Epithelial cell of prostate (primary cell): ENCODE data around the gene DRG1.
"Not testable (repeated sequence)": the region's sequence is repeated elsewhere in the genome, so short reads cannot be mapped to it uniquely, and the experiment has no call there.

Source experiments
- DNase-seq: peaks from one replicate; pipeline ENCODE4 v3.0.0-alpha.2; 2011; ENCODE audit warnings: low read depth, low spot score
- H3K27ac ChIP-seq: fragments of 450-650 bp; 2 replicates; pipeline ENCODE4 v1.5.1; 2017; ENCODE audit warnings: mild to moderate bottlenecking

The DRG1 gene, protein sequence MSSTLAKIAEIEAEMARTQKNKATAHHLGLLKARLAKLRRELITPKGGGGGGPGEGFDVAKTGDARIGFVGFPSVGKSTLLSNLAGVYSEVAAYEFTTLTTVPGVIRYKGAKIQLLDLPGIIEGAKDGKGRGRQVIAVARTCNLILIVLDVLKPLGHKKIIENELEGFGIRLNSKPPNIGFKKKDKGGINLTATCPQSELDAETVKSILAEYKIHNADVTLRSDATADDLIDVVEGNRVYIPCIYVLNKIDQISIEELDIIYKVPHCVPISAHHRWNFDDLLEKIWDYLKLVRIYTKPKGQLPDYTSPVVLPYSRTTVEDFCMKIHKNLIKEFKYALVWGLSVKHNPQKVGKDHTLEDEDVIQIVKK

DNA sequence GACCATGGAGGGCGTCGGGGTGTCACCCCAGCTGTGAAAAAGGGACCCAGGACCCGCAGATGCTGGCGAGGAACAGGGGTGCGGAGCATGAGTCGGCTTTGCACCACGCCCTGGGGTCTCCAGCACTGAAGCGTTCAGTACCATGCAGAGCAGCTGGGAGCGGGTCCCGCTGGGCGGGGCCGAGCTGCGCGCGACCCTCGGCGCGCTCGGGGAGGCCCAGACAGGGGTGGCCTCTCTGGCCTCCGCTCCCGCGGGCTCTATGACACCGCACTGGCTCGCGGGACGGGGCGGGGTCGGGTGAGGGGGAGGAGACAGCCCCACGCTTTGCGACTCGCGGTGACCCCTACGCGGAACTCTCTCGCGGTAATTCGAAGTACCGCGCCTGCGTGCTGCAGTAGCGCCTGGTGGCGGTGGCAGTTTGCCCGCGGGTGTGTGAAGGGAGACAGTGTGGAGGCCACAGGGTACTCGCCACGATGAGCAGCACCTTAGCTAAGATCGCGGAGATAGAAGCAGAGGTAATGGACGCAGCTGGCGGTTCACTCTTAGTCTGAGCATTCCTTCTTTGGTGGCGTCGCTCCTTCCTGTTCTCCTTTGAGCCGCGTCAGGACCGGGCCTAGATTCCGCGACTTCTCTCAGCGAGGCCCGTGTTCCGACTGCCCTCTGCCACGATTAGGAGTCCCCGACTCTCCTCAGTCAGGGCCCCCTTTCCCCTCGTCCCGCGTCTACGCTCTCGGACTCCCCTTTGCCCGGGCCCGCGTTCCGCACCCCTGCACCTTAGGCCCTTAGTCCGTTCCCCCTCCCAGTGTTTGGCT lies at the start of gene DRG1:
TSS of gene DRG1 (plus strand) at position 394 of the 812 bp plus-strand sequence. CDS start at position 474, 80 bp downstream.
- peak; percentile 60 for DNase-seq
- peak within 1 kb of the TSS; percentile 55 for H3K27ac ChIP-seq

DNA sequence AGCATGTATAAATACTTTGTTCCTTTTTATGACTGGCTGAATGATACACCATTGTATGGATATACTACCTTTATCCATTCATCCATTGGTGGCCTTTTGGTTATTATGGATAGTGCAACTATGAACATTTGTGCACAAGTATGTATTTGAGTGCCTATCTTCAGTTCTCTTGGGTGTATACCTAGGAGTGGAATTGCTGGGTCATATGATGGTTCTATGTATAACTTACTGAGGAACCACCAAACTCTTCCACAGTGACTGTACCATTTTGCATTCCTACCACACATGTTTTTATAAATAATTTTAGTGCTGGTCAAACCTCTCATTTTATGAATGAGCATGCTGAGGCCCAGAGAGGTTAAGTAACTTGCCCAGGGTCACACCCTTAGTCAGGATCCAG lies 49.4 kb upstream of the DRG1 start:
- H3K27ac ChIP-seq = no peak overlapping the region
- no peak for DNase-seq

GRCh38 chr22:31350410-31350863 lies 49.0 kb upstream of the DRG1 start:
- DNase-seq = no peak
- no peak overlapping the region for H3K27ac ChIP-seq

GRCh38 chr22:31354515-31354914 lies 44.9 kb upstream of the DRG1 start:
- DNase-seq = no peak
- no peak overlapping the region for H3K27ac ChIP-seq

DNA sequence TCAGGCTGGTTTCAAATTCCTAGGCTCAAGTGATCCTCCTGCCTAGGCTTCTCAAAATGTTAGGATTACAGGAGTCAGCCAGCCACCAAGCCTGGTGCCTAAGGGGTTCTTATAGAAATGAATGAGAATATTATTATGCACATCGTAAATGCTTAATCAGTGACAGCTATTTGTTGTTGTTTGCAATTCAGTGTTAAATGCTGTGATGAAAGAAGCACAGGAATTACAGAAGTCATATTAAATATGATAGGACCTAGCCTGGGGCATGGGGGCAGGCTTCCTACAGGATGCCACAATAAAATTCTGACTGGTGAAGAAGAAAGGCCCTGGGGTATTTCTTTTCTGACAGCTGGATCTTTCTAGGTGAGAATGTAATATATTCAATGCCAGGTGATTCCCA lies 39.4 kb upstream of the DRG1 start:
- H3K27ac ChIP-seq = no peak overlapping the region
- no peak for DNase-seq

GRCh38 chr22:31361743-31362142 lies 37.7 kb upstream of the DRG1 start:
- no peak overlapping the region for H3K27ac ChIP-seq
- DNase-seq = no peak

DNA sequence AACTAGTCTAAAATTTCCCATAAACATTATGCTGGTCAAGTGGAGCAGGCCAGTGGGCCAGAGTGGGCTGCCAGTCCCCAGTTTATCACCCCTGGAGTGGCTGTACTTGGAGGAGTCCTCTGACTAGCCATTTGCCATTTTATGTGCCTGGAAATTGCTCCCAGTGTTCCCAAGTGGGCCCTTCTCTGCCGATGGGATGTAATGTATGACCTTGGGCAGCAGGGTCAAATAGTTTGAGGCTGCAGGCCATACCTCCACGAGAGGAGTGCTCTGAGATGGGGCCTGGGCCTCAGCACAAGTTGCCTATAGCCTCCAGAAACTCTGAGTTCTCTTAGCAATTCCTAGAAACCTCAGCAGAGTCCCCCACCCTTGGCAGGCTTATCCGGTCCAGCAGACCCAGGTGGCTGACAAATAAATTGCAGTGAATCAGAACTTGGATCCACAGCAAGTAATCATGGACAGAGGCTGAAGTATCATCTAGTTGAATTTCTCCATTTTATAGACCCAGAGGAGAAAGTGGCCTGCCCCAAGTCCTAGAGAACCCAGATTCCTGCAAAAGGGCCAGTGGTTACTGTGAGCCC lies 35.4 kb upstream of the DRG1 start:
- no peak for DNase-seq
- no peak overlapping the region for H3K27ac ChIP-seq

DNA sequence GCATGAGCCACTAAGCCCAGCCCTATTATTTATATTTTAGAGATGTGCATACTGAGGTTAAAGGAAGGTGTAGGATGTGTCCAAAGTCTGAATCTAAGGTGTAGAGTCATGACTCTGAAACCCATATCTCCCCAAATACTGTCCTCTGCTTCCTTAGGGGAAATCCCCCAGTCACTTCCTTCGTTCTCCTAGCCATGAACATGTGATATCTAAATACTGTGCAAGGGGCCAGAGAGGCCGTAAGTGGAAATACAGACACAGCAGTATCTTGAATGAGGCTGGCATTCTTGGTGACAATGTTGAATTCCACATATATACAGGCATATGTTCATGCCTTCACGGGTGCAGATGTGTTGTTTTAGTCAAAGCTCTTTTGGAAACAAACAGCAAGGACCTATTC lies 32.0 kb upstream of the DRG1 start:
- DNase-seq = no peak
- H3K27ac ChIP-seq = no peak overlapping the region

- H3K27ac ChIP-seq = no peak overlapping the region
- DNase-seq = no peak
Measured at GRCh38 chr22:31377612-31378011, 21.8 kb upstream of the DRG1 start.

DNA sequence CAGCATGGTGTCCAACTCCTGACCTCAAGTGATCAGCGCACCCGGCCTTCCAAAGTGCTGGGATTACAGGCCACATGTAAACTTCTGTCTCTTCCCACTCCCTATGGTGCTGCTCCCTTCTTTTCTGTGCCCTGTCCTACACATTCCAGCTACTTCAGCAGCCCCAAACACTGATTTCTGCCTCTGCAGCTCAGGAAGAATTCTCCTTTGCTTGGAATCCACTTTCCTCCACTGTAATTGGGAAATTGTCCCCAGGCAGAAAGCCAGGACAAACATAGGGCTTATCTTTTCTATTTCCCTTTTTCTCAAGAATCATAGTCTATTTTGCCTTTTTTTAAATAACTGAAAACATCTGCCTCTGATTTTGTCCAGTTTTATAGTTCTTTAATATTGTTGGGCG lies 21.3 kb upstream of the DRG1 start:
- H3K27ac ChIP-seq = no peak overlapping the region
- no peak for DNase-seq

- DNase-seq, H3K27ac ChIP-seq: not testable (repeated sequence)
Measured at GRCh38 chr22:31378651-31379050, 20.8 kb upstream of the DRG1 start.

- H3K27ac ChIP-seq = no peak overlapping the region
- no peak for DNase-seq
Measured at GRCh38 chr22:31393893-31394292, 5.5 kb upstream of the DRG1 start.

- no peak overlapping the region for H3K27ac ChIP-seq
- DNase-seq = no peak
Measured at GRCh38 chr22:31394326-31394725, 5.1 kb upstream of the DRG1 start.

DNA sequence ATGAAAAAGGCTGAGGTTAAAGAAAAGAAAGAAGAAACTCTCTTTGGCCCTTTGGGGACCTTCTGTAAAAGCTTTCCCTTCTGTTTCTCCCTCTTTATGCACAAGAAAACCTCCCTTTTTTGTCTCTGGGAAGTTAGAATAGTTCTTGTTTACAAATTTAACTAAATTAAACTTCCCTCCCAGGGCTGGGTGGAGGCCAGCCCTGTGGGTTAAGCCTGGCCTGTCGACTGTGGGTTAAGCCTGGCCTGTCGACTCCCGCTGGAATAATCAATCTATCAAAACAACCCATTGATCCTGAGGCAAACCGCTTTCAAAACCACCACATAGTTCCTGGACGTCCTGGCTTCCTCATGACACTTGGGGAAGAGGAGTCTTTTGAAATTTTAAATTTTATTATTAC lies 1.2 kb upstream of the DRG1 start:
- no peak for DNase-seq
- H3K27ac ChIP-seq = no peak overlapping the region

GRCh38 chr22:31400023-31400397 lies 606 bp downstream of the DRG1 start:
- no peak for DNase-seq
- H3K27ac ChIP-seq = peak overlapping the region; percentile 55

GRCh38 chr22:31402350-31402749 lies 2.9 kb downstream of the DRG1 start:
- H3K27ac ChIP-seq, DNase-seq: not testable (repeated sequence)

- H3K27ac ChIP-seq = no peak overlapping the region
- DNase-seq = no peak
Measured at GRCh38 chr22:31425331-31426050, 26.1 kb downstream of the DRG1 start.

DNA sequence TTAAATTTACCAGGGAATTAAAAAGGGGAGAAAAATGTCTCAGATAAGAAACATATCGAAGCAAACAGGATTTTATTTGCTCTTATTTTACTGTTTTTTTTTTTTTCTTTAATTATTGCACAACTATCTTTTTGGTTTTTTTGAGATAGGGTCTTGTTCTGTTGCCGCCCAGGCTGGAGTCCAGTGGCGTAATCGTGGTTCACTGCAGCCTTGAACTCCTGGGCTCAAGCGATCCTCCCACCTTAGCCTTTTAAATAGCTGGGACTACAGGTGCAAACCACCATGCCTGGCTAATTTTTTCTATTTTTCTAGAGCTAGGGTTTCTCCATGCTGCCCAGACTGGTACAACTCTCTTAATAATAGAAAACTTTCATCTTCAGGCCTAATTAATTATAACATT lies 32.5 kb downstream of the DRG1 start:
- H3K27ac ChIP-seq = no peak overlapping the region
- DNase-seq = no peak

GRCh38 chr22:31436132-31436531 lies 36.7 kb downstream of the DRG1 start:
- DNase-seq = no peak
- H3K27ac ChIP-seq = peak overlapping the region; percentile 18

DNA sequence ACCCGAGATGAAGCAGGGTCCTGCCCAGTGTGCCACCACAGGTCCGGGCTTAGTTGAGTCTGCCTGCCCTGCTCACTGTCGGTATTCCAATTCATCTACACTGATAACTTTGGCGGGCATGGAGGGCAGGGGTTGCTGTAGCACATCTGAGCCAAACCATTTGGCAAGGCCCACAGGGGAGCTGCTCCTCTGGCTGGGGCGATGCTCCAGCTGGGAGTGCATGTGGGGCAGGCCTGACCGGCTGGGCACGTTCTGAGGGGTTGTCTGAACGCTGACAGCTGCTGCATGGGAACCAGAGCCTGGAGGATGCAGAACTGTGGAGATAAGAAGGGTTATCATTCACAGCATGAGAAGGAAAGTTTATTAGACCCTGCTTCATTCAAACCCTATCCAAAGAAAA lies 40.4 kb downstream of the DRG1 start:
- DNase-seq = no peak
- H3K27ac ChIP-seq = no peak overlapping the region

DNA sequence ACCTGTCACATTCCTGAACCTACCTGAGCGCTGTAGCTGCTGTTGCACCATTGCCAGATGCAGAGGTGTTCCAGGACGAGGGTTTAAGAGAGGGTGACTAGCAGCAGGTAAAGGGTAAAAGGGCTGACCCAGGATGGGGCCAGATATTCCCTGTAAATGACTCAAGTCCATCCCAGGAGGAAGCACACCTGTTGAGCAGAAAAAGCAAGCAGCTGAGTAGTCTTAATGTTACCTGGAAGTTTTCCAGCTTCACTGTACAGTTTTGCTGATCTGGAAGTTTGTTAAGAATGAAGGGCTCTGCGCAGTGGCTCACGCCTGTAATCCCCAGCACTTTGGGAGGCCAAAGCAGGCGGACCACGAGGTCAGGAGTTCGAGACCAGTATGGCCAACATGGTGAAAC lies 41.3 kb downstream of the DRG1 start:
- DNase-seq = no peak
- no peak overlapping the region for H3K27ac ChIP-seq
